NK-92 treated with Interleukin-12 subunit alpha and Interleukin-12 subunit beta, amount 100 ng/mL, for 24 hours (cell line): ENCODE results near the gene ADAMTS12.

Experiments used
- DNase-seq: peaks from one replicate; lab custom pipeline; 2025; lab: John Stamatoyannopoulos, UW

ADAMTS12 gene

DNA sequence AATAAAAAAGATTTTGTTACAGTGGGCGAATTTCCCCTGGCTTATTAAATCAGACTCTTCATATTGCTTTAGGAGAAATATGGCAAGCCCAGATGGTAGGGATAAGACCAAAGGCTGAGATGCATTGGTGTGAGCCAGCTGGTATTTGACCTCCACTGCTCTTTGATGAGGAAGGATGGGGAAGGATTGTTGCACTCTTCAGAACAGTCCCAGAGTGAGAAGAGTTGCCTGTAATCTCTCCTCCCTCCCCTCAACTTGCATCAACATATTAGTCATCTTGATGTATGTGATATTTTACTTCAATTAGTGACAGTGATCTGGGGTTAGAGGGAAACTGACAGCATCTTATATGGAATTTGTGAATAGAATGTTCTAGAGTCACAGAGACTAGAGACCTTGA lies 136.6 kb downstream of the ADAMTS12 start:
- no peak for DNase-seq

DNA sequence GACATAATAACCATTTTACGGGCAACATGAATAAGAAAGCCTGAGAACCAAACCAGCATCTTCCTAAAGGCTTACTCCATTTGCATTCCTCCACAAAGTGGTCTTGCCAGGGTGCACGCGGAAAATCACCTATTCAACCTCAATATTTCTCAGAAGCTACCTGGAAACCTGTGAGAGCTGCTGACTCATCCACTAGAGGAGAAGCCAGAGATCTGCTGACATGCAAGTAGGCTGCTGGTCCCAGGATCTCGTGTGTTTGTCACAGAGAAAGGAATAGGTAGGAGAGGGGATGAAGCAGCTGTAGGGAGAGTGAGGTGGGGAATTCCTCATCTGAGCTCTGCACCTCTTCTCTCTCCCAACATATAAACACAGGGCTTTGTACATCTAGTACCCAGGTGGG lies 138.1 kb downstream of the ADAMTS12 start:
- no peak for DNase-seq

DNA sequence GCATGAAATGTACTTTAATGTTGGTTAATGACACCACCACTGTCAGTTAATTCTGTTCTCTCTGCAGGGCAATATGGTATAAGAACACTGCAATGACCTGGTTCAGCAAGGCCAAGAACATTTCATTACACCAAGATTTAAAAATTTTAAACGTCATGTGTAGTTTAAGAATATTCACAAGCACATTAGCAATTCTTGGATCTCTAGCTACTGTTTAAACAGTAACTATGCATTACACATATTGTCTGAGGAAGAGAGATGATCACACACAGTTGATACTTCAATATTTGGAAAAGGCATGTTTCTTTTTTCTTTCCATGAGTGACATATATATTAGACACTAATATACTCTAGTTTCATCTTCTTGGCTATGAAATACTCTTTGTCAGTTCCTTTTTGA lies 143.0 kb downstream of the ADAMTS12 start:
- DNase-seq: no peak

- no peak for DNase-seq
Observed at GRCh38 chr5:33745101-33745770, 146.6 kb downstream of the ADAMTS12 start.

- no peak for DNase-seq
Observed at GRCh38 chr5:33743099-33743498, 148.7 kb downstream of the ADAMTS12 start.

DNA sequence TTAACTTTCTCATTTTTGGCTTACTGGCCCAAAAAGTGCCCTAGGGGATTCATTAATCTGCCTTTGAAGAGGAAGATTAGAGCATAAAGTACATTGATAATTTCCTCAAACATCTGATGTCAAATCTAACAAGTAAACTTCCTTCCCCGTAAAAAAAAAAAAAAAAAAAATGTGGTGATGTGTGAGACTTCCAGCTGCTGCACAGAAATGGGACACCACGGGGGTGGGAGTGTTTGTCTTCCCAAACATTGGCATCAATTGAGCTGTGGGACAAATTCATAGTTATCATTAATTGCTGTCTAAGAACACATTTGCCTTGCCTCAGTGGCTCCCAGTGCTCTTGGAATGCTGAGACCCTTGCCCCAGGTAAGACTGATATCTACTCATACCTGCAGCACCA lies 149.6 kb downstream of the ADAMTS12 start:
- no peak for DNase-seq

- DNase-seq: no peak
Observed at GRCh38 chr5:33738967-33739366, 152.8 kb downstream of the ADAMTS12 start.

- DNase-seq: no peak
Observed at GRCh38 chr5:33738097-33738496, 153.7 kb downstream of the ADAMTS12 start.

DNA sequence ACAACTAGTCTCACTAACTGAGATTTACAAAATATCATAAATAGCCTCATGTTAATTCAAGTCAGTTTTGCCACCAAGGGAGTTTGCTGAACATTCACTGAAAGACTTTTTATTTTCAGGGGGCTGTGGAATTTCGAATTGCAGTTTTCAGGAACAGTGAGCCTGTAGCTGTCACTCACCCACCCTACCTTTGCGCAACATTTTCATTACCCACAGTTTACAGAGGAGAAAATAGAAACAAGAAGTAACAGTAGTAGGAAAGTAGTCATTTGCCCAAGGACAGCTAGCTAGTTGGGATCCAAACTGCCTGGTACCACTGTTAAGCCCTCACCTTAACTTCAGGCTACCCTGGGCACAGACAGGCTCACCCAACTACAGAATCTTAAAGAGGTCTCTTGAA lies 154.1 kb downstream of the ADAMTS12 start:
- DNase-seq: no peak

DNA sequence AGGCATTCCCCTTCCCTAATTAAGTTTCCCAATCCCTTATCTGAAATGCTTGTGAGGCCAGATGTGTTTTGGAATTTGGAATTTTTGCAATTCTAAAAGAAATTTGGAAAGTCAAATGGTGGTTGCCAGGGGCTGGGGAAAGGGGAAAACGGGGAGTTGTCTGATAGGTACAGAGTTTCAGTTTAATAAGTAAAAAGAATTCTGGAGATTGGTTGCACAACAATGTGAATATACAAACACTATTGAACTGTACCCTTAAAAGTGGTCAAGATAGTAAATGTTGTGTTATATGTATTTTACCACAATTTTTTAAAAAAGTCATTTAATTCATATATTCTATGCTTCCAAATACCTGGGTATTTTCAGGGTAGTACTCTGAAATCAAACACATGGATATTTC lies 154.5 kb downstream of the ADAMTS12 start:
- no peak for DNase-seq

DNA sequence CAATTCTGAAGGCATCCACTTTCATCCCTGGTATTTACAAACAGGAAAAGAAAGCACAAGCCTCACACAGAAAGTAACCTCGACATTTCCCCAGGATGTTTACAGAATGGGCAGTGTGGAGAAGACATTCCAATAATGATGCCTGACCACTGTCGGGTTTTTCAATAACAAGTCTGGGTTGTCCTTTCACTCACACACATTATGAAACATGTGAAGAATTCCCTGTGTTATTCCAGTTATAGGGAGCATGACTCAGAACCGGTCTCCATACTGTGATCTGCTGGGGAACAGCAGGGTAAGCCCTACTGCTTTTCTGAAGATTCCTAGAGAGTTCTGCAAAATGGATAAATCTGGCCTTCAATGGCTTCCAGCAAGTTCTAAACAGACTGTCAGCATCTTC lies 155.3 kb downstream of the ADAMTS12 start:
- DNase-seq: no peak

DNA sequence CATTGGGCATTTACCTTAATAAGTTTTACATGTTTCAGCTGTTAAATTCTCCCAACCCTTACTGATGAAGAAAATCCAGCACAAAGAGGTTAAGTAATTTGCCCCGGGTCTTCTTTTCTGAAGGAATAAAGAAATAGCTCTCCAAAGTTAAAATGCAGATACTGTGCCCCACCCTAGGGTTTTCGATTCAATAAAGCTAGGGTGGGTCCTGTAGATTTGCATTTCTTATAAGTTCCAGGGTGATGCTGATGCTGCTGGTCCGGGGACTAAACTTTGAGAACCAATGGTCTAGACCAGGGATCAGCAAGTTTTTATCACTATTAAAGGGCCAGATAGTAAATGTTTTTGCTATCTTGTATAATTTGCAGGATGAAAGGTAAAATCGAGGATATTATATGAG lies 156.7 kb downstream of the ADAMTS12 start:
- DNase-seq: no peak

- no peak for DNase-seq
Observed at GRCh38 chr5:33734537-33734936, 157.3 kb downstream of the ADAMTS12 start.

DNA sequence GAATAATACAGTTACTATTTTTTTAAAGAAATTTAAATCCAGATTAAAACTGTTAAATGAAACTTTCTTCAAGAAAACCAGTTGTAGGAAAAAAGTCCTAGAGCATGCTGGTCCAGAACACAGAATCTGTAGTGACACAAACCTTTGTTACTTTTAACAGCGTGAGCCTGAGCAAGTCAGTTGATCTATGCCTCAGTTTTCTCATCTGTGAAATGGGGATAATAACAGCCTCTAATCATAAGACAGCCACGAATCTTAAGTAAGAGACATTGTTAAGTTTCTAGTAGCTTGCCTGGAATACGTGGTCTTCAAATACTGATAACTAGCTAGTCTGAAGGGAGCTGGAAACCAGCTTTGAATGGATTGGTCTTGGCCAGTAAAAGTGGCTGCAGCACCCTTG lies 158.6 kb downstream of the ADAMTS12 start:
- DNase-seq: no peak

- DNase-seq: no peak
Observed at GRCh38 chr5:33726422-33727165, 165.2 kb downstream of the ADAMTS12 start.

GRCh38 chr5:33725806-33726205 lies 166.0 kb downstream of the ADAMTS12 start:
- DNase-seq: no peak

DNA sequence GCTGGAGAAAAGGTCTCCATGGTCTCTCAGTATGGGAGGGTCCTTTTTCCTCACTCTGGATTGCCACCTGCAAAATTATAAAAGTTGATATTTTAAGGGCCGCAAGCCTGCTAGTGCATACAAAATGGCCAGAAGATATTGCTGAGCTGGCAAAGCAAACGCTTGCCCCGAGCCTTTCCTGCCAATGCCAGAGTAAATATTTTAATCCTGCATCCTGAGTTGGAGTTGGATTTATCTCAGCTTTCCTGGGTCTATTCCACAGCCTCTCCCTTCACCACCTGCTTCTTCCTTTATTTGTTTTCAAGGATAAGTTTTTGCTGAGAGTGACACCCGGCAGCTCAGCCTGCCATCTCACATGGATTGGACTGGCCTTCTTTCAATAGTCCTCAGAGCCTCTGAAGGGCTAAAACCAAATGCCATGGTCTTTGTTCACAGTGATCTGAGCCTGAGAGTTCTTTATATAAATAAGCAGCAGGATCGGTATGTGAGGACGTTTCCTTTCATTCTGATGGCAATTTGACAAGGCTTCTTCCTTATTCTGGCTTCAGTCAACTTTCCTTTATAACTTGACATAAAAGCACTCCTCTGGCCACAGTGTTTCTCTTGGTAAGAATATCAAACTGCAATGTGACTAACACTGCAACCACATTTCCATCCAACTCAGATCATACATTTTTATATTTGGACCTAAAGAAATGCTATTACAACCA lies 170.1 kb downstream of the ADAMTS12 start:
- no peak for DNase-seq

GRCh38 chr5:33720176-33720575 lies 171.6 kb downstream of the ADAMTS12 start:
- DNase-seq: no peak

DNA sequence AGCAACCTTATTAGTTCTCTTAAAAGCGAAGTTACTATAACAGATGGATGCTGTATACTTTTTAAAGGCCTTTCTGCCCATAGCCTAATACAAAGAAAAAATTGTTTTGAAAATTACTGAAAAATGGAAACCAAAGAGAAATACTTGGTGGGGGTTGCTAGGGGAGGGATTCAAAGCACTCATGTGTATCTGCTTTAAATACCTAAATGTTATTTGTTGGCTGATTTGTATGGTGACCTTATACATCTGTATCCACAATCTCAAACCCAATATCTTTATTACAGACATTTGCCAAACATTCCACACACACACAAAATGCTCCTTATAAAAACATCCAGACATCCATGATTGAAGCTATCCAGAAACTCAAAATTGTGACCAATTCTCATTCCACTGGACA lies 172.0 kb downstream of the ADAMTS12 start:
- DNase-seq: no peak

DNA sequence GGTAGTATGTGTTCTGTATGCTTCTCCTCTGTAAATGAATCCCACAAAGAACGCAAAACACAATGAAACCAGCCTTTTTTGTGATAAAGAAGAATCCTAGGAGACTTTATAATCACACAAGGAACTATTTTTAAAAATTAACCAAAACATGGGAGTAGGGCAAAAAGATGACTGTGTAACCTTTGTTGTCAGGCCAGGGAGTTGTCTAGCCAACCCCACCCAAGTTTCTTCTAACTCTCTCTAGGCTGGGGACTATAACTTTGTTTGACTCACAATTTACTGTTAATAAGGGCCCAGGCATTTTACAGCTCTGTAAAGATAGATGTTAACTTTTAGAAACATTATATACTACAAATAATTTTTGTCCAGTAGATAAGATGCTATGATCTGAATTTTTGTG lies 176.1 kb downstream of the ADAMTS12 start:
- no peak for DNase-seq

GRCh38 chr5:33713136-33713765 lies 178.5 kb downstream of the ADAMTS12 start:
- DNase-seq: no peak

DNA sequence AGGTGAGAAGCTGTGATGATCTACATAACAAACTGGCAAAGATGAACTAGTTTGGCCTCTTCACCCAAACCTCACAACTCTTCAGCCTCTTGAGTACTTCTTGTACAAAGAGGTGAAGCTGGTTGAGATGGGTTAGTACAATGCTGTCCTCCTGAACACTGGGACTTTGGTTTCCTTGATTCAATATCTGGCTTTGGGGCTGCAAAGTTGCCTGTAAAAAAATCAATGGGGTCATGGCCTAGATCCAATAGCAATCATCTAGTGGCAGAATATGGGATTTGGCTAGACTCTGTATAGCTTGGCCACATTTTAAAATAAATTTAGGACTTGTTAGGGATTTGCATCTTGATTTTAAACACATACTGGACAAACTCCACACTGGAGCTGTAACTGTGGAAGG lies 179.1 kb downstream of the ADAMTS12 start:
- no peak for DNase-seq
